Activated CD8-positive, alpha-beta T cell treated with anti-CD3 and anti-CD28 coated beads for 36 hours (primary cell): ENCODE measurements around the gene SPSB1. TPM values are rescaled to one million over a fixed set of nuclear protein-coding genes. Genes with fewer than 3 reads are reported as not detected.

Experiments
- ATAC-seq: fragments of 200-7000 bp; cut with Tn5 transposase; one replicate; pipeline ENCODE4 v1.10.0; 2021; ENCODE audit warnings: mild to moderate bottlenecking, moderate library complexity
- CTCF ChIA-PET: fragments of 350-600 bp; sonication (Branson Sonifier 250); formaldehyde crosslinking; loops from one replicate; lab custom pipeline; 2021; ENCODE audit warnings: antibody characterized with exemption; lab: Charles Lee
- POLR2A ChIA-PET: fragments of 350-600 bp; sonication (Branson Sonifier 250); formaldehyde crosslinking; loops from one replicate; lab custom pipeline; 2021; ENCODE audit warnings: antibody characterized with exemption; lab: Charles Lee
- DNase-seq: peaks from one replicate; pipeline ENCODE4 v3.0.0-alpha.2; 2020
- H3K27ac Mint-ChIP-seq: one replicate; pipeline ENCODE4 v1.8.0; 2021; ENCODE audit warnings: mild to moderate bottlenecking, mixed read lengths
- H3K27me3 Mint-ChIP-seq: one replicate; pipeline ENCODE4 v1.8.0; 2021; ENCODE audit warnings: mixed read lengths
- H3K36me3 Mint-ChIP-seq: one replicate; pipeline ENCODE4 v1.8.0; 2021; ENCODE audit warnings: low read depth, mixed read lengths
- H3K4me1 Mint-ChIP-seq: one replicate; pipeline ENCODE4 v1.8.0; 2021; ENCODE audit warnings: low read depth, mixed read lengths
- H3K4me3 Mint-ChIP-seq: one replicate; pipeline ENCODE4 v1.8.0; 2021; ENCODE audit warnings: mild to moderate bottlenecking, moderate library complexity, mixed read lengths
- H3K9me3 Mint-ChIP-seq: one replicate; pipeline ENCODE4 v1.8.0; 2021; ENCODE audit warnings: mixed read lengths
- intact Hi-C: fragments of 100-400 bp; cut with micrococcal nuclease; formaldehyde crosslinking; loops from one replicate; pipeline ENCODE4 v1.10.0; 2022
- total RNA-seq, 2 experiments: library from RNA; stranded (reverse); gene quantifications; one replicate each; pipeline ENCODE4 v1.2.3, GENCODE V29; 2021
- TF ChIP-seq, protein P1 (sequence below): fragments of 200-600 bp; IDR thresholded peaks from one replicate; pipeline ENCODE4 v1.8.0; 2022; ENCODE audit warnings: antibody characterized with exemption, mild to moderate bottlenecking

SPSB1 gene
- total RNA-seq, 2 experiments from 2014 or later: 1.1 to 1.5 TPM

DNA sequence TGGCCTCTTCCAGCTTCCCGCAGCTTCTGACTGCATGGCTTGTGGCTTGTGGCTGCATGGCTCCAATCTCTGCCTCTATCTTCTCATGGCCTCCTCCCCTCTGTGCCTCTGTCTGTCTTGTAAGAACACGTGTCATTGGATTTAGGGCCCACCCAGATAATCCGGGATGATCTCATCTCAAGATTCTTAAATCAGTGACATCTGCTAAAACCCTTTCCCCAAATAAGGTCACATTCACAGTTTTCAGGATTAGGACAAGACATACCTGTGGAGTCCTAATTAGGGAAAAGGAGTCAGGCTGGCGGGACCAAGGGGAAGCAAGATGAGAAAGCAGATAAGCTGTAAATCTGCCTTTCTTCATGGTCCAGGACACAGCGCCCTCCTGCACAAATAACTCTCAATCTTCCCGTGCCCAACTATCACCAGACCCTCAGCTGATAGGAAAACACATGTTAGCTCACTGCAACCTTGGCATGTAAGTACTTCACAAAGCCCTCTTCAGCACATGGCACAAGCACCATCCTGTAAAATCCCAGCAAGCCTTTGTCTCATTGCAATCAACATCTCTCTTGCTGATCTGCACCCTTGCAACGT, 82.2 kb downstream of the SPSB1 start:
- ATAC-seq (no peak), DNase-seq (no peak)
- Mint-ChIP-seq H3K4me1 (no peaks in the 10 kb centered on the region), H3K27ac (no peak overlapping the region), H3K36me3 (no peaks in the 10 kb centered on the region), H3K27me3 (no peaks in the 10 kb centered on the region), H3K4me3 (no peak overlapping the region), H3K9me3 (no peaks in the 10 kb centered on the region)
- TF ChIP-seq, protein P1, sequence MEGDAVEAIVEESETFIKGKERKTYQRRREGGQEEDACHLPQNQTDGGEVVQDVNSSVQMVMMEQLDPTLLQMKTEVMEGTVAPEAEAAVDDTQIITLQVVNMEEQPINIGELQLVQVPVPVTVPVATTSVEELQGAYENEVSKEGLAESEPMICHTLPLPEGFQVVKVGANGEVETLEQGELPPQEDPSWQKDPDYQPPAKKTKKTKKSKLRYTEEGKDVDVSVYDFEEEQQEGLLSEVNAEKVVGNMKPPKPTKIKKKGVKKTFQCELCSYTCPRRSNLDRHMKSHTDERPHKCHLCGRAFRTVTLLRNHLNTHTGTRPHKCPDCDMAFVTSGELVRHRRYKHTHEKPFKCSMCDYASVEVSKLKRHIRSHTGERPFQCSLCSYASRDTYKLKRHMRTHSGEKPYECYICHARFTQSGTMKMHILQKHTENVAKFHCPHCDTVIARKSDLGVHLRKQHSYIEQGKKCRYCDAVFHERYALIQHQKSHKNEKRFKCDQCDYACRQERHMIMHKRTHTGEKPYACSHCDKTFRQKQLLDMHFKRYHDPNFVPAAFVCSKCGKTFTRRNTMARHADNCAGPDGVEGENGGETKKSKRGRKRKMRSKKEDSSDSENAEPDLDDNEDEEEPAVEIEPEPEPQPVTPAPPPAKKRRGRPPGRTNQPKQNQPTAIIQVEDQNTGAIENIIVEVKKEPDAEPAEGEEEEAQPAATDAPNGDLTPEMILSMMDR: no peak
- ChIA-PET POLR2A (interaction anchor here (1.4 kb wide), 1 partner anchor 14 kb away, joined by 3 read pairs; no protein-coding TSS in a partner anchor), CTCF (interaction anchor here (1.9 kb wide), 1 partner anchor 108 kb away, joined by 4 read pairs; no protein-coding TSS in a partner anchor)
- intact Hi-C loops: no loop called here

DNA sequence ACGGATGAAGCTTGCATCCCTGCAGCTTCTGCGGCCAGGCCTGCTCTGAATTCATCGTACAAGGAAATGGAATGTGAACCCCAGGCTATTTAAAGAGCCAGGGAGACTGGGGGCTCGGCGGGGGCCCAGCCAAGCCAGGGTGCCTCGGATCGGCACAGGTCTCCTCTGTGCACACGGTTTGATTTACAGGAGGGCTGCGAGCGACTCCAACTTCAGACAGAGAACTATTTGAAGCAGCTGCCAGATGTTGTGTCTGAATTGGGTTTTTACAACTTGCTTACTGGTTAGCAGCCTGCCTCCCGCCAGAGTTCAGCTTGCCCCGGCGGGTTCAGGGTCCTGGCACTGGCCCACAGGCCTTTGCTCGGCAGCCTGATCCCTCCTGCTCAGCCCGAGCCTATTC, 83.2 kb downstream of the SPSB1 start:
- DNase-seq (no peak), ATAC-seq (no peak)
- CTCF ChIA-PET: no interaction called here
- intact Hi-C loops: no loop called here
- H3K4me3 Mint-ChIP-seq: no peak overlapping the region
- TF ChIP-seq, protein P1: no peak
- no peaks in the 10 kb centered on the region for H3K36me3 Mint-ChIP-seq
- no peaks in the 10 kb centered on the region for H3K4me1 Mint-ChIP-seq
- no peak overlapping the region for H3K27ac Mint-ChIP-seq
- H3K27me3 Mint-ChIP-seq: no peaks in the 10 kb centered on the region
- POLR2A ChIA-PET: no interaction called here
- no peaks in the 10 kb centered on the region for H3K9me3 Mint-ChIP-seq

DNA sequence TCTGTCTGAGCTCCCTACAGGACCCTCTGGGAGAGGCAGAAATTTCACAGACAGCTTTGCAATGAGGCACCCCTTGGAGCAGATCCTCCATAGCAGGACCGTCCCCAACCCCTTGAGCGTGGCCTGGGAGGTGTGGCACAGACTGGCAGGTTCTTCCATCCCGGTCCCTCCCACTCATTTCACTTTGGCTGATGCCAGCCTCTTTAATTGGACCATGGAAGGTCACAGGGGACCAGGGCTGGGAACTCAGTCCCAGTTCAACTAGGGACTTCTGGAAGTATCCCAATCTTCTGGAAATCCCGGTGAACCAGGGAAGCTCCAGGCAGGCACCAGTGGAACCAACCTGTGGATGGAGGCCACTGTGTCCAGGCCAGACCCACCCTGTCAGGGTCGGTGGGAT, 83.7 kb downstream of the SPSB1 start:
- Mint-ChIP-seq H3K36me3 (no peaks in the 10 kb centered on the region), H3K27ac (no peak overlapping the region), H3K4me3 (no peak overlapping the region), H3K27me3 (no peaks in the 10 kb centered on the region), H3K9me3 (no peaks in the 10 kb centered on the region), H3K4me1 (no peaks in the 10 kb centered on the region)
- ChIA-PET CTCF (no interaction called here), POLR2A (no interaction called here)
- TF ChIP-seq, protein P1: no peak
- DNase-seq (no peak), ATAC-seq (no peak)
- intact Hi-C loops: no loop called here

DNA sequence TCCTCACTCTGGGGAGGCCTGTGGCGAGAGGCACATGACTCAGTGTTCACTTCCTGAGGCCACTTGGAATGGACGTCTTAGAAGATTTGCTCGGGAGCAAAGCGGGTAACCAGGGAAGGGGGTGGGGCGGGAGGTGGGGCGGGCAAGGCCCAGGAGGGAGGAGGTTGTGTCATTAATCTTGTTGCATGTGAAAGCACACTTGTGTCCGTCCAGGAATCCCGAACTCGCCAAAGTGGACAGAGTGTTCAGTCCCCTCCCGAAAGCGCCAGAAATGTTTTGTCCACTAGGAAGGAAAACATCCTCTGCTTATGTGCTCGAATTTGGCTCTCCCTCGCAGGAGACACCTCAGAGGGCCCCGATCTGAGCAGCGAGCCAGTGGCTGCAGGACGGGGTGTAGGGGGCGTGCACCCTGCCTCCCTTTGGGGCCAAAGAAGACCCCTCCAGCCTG, 84.2 kb downstream of the SPSB1 start:
- Mint-ChIP-seq H3K4me1 (no peaks in the 10 kb centered on the region), H3K4me3 (no peak overlapping the region), H3K27me3 (no peaks in the 10 kb centered on the region), H3K9me3 (no peaks in the 10 kb centered on the region), H3K36me3 (no peaks in the 10 kb centered on the region), H3K27ac (no peak overlapping the region)
- ATAC-seq: no peak
- TF ChIP-seq, protein P1: no peak
- ChIA-PET POLR2A (no interaction called here), CTCF (no interaction called here)
- no peak for DNase-seq
- intact Hi-C loops: no loop called here

DNA sequence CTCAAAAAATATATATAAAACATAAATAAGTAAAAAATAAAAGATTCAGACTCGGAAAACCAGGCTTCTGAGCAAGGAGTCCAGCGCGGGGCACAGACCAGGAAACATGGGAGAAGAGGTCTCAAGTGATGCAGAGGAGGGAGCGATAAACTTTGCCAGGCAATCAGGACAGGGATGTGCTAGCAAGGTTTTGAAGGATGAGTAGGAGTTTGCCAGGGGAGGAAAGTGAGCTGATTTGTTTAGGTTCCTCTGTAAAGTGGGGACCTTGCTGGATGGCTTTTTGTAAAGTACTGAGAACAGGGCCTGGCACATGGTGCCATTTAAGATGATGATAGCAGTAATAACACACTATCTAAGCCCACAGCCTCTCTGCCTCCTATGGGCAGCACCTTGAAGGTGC, 86.1 kb downstream of the SPSB1 start:
- H3K27ac Mint-ChIP-seq: no peak overlapping the region
- H3K36me3 Mint-ChIP-seq: no peaks in the 10 kb centered on the region
- no peak for ATAC-seq
- DNase-seq: no peak
- intact Hi-C loops: no loop called here
- no peaks in the 10 kb centered on the region for H3K9me3 Mint-ChIP-seq
- no peaks in the 10 kb centered on the region for H3K27me3 Mint-ChIP-seq
- TF ChIP-seq, protein P1: no peak
- H3K4me1 Mint-ChIP-seq: no peaks in the 10 kb centered on the region
- POLR2A ChIA-PET: no interaction called here
- H3K4me3 Mint-ChIP-seq: no peak overlapping the region
- CTCF ChIA-PET: no interaction called here
